ENCODE measurements around the gene PRKD2.

PRKD2 gene

GRCh38 chr19:46698395-46699321 is 18.3 kb downstream of the PRKD2 start:
- no peak for TF ChIP-seq CTCF (IDR thresholded peaks at IDR 0.05; ENCODE audit: extremely low read depth, missing control alignments)
- DNase-seq (ENCODE audit: low spot score): no peak

- DNase-seq (ENCODE audit: low spot score): no peak
- TF ChIP-seq CTCF (IDR thresholded peaks at IDR 0.05; ENCODE audit: extremely low read depth, missing control alignments): no peak
Measured at GRCh38 chr19:46697204-46697960, 19.5 kb downstream of the PRKD2 start.

- no peak for DNase-seq (ENCODE audit: low spot score)
- TF ChIP-seq CTCF (IDR thresholded peaks at IDR 0.05; ENCODE audit: extremely low read depth, missing control alignments): no peak
Measured at GRCh38 chr19:46696866-46697203, 20.1 kb downstream of the PRKD2 start.

- DNase-seq (ENCODE audit: low spot score): no peak
- TF ChIP-seq CTCF (IDR thresholded peaks at IDR 0.05; ENCODE audit: extremely low read depth, missing control alignments): no peak
Measured at GRCh38 chr19:46696052-46696451, 20.9 kb downstream of the PRKD2 start.

DNA sequence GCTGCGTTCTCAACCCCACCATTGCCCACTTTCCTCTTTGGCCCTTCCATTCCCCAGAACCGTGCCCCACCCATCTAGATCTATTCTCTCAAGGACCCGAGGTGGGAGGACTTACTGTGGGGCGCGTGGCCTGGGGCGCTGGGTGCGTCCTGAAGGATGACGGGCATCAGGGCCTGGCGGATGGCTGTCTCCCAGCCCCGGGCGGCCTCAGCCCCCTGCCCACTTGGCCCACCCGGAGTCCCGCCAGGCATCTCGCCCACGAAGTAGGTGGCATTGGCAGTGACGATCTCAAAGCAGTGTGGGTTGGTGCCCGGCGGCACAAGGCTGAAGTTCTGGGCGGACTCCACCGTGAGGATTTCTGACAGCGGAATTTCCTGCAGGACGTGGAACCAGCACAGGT is 23.2 kb downstream of the PRKD2 start:
- DNase-seq (ENCODE audit: low spot score): no peak
- TF ChIP-seq CTCF (IDR thresholded peaks at IDR 0.05; ENCODE audit: extremely low read depth, missing control alignments): no peak

DNA sequence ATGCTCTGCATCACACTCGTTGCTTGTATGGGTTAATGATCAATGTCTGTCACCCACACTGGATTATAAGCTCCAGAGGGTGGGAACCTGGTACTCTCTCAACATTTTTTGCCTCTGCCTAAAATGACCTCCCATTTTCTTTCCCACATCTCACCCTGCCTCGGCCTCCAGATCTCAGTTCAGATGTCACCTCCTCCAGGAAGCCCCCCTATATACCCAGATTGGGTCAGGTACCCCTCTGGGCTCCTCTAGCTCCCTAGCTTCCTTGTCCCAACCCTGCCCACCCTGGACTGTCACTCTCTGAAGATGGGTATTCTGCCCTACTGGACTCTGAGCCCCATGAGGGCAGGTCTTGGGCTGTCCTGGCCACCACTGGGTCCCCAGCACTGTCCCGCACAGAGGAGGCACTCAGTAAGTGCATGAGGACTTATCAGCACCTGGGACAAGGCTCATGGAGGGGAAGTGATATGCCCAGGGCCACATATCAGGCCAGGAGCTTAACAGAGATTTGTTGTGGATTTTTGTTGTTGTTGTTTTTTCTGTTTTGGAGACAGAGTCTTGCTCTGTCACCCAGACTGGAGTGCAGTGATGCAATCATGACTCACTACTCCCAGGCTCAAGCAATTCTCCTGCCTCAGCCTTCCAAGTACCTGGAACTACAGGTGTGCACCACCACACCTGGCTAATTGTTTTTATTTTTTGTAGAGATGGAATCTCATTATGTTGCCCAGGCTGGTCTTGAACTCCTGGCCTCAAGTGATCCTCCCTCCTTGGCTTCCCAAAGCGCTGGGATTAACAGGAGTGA is 23.8 kb downstream of the PRKD2 start:
- no peak for TF ChIP-seq CTCF (IDR thresholded peaks at IDR 0.05; ENCODE audit: extremely low read depth, missing control alignments)

More for the DNA sequence above, 23.8 kb downstream of the PRKD2 start:
- DNase-seq (ENCODE audit: low spot score): no peak
